Middle frontal gyrus (tissue), 1 donor: ENCODE measurements around the gene ZNF154.

ENCODE experiments used
- DNase-seq: peaks from one replicate; pipeline ENCODE4 v3.0.0-alpha.2; 2015; ENCODE audit warnings: low spot score; ENCODE audit errors: extremely low spot score

ZNF154 gene

DNA sequence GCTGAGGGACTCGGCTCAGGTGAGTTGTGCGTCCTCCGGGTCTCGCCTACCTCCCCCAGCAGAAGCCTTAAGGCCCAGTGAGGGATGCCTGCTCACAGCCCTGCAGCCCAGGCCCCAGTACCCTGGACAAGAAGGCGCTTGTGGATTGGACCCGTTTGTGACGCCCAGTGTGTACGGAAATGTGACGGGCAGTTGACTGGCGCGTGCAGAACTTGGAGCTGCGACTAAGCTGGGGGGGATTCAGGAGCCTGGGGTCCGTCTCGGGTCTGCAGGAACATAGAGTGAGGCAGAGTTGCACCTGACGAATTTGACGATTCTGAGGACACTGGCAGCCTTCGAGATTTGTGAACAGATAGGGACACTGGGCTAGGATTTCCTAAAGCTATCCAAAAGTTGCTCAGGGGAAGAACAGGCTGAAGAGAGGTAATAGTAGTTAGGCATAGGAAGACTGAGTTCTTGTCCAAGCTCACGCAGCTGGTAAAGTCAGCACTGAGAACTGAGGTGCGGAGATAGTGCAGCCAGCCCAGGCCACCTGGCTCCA, 26.7 kb downstream of the ZNF154 start:
- no peak for DNase-seq

DNA sequence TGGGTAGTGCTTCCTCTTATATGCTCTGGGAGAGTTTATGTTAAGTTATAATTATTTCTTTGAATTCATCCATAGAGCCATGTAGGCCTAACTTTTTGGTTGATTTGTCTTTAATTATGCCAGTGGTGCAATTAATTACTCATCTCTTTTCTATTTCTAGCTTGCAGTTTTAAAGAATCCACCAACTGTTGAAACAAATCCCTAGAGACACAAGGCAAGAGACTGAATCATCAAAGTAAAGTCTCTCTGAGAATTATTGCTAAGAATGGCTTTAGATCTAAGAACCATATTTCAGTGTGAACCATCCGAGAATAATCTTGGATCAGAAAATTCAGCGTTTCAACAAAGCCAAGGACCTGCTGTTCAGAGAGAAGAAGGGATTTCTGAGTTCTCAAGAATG, 33.1 kb downstream of the ZNF154 start:
- no peak for DNase-seq

DNA sequence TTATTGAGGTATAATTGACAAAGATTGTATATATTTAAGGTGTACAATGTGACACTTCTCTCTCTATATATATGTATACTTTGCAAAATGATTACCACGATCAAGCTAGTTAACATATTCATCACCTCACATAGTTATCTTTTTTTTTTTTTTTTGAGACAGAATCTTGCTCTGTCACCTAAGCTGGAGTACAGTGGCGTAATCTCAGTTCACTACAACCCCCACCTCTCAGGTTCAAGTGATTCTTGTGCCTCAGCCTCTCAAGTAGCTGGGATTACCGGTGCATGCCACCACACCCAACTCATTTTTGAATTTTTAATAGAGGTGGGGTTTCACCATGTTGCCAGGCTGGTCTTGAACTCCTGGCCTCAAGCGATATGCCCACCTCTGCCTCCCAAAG, 36.5 kb downstream of the ZNF154 start:
- DNase-seq = no peak

DNA sequence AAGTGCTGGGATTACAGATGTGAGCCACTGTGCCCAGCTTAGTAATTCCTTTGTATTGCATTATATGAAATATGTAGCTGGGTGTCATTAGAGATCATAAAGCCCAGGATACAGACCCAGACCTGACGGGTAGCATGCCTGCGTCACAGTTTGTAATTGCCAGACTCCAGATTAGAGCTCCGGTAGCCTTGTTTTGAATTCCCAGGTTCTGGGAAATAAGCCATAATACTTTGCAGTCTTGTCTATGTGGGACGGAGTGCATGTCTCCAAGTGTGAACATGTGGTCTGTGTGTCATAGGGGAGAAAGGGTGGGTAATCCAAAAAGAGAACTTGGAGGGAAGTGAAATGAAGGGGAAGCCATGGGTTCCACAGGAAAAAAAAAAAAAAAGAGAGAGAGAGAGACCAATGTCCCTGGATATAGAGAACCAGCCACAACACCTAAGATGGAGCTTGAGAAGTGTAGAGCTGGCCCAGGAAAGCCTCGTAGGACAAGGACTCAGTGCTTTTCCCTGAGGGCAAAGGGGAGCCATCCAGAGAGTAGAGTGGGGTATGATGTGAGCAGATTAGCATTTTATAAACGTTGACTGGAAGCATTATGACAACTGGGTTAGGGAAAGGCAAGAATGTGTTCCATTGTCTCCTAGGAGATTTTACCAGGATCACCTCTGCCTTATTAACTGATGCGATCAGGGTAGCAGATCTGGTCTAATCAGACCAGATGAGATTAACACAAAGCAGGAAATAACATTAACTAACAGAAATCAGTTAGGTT, 37.7 kb downstream of the ZNF154 start:
- DNase-seq = no peak

DNA sequence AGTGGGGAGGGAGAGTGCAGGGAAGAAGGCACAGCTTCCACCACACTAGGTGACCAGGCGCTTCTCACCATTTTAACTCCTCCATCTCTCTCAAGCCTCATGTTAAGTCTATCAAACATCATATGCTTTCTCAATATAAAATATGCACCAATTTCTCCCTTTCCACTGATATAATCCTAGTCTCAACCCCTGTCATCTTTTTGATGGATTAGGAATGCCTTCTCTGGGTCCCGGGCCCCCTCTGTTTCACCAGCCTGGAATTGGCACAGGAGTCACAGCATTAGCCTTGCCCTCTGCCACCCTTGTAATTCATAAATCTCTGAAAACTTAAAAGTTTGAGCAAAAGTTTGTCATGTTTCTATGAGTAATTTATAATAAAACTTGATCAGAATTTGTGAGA, 40.4 kb downstream of the ZNF154 start, which contains the start of gene ZSCAN4:
ZSCAN4 (plus strand) TSS at position 301 of the 400 bp plus-strand sequence. CDS start 7,211 bp downstream, outside the sequence.
- no peak for DNase-seq

DNA sequence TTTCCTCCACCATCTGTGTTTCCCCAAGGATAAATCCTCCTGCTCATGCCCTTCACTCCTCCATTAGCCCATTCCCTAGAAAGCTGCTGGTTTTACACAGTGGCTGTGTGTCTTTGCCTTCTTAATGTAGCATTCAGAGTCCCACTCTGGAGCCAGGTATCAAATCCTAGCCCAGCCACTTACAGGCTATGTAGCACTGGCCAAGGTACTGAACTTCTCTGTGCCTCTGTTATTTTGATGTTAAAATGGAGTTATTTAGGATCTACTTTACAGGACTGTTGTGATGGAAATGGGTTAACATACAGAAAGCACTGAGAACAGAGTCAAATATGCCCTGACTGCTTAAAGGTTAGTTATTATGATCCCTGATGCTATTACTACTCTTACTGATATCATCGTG, 41.8 kb downstream of the ZNF154 start:
- DNase-seq = no peak

DNA sequence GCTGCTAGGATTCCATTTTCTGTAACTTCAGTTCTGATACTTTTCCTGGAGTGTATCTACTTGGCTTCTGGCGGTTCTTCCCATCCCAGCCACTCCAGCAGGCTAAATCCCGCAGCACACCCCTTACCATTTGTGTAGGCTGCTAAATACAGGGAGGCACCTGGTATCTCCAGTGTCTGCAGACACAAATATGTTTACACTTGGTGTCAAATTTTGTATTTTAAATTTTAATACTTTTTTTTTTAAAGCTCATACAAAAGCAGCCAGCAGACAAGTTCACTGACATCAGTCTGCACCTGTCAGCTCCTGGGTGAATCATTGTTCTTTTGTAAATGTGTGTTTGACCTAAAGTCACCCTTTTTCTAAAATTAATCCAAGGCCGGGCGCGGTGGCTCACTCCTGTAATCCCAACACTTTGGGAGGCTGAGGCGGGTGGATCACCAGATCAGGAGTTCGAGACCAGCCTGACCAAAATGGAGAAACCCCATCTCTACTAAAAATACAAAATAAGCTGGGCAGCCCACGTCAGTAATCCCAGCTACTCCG, 43.7 kb downstream of the ZNF154 start:
- DNase-seq = no peak

DNA sequence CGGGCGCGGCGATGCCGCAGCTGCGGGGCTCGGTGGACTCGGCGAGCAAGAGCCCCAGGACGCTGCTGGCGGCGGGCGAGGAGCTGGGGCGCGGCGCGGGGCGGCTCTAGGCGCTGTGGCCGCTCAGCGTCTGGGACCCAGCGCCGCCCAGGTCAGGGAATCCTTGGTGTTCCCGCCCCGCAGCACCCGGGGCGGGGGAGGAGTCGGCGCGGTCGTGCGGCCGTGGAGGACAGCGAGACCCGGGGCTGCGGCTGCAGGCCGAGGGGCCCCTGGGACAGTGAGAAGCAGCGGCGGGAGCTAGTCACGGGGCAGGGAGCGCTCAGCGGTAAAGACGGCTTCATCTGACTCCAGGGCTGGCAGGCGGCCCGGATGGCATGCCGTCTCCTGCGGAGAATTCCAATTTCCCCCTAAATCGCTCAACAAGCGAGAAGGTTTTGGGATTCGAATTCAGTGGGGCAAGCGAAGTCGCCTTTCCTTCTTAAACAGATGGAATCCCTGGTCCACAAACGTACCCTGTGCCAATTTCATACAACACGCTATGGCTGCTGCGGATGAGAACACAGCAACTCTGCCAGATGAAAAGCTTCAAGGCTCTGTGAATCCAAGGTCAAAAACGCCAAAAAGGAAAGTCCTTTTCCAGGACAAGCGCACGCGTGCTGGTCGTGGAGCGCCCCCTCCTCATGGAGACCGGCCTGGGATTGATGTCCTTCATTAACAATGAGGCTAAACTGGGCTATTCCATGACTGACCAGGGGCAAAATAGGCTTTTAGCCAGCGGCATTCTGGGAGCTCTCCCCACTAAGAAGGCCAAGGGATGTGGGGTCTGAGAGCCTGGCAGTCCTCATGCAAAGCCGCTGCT, 44.5 kb downstream of the ZNF154 start:
- DNase-seq = peak; percentile 29

DNA sequence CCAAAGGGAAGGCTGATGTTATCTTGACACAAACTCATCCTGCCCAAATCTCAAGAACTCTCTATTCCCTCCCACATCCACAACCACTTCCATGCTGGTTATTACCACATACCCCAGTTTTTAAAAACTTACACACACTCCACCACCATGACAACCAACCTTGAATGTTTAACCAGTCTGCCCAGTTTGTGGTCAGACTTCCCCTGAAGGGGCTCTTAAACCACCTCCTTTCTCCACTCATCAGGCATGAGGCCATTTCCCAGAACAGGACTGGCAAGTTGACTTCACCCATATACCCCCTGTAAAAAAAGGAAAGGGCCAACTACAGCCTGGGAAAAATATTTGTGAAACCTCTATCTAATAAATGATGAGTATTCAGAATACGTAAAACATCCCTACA, 52.7 kb downstream of the ZNF154 start:
- no peak for DNase-seq

DNA sequence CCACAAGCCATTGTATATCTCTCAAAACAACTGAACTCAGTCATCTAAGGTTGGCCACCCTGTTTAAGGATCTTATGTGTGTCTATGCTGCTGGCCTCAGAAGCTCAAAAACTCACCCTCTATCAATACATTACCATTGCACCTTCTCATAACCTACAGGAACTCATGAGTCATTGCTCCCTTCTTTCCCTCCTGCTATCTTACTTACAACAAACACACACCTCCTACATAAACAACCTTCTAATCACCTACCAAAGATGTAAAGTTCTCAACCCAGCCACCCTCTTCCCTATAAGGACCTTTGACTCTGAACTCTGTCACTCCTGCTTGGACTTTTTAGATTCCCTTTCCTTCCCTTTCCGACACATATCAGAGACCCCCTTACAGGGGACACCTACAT, 53.6 kb downstream of the ZNF154 start:
- no peak for DNase-seq

DNA sequence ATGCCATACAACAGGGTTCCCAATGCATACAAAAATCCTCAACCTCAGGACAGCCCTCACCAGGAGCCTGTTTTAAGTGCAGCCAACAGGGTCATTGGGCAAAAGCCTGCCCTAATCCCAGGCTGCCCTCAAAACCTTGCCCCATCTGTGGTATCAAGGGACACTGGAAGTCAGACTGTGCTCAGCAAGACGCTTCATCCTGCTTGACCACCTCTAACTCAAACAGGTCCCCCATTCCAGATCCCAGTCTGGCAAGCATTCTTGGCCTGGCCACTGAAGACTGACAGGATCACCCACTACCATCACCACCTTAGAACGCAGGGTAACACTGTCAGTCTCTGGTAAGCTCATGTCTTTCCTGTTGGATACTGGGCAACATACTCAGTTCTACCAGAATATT, 55.3 kb downstream of the ZNF154 start:
- no peak for DNase-seq

DNA sequence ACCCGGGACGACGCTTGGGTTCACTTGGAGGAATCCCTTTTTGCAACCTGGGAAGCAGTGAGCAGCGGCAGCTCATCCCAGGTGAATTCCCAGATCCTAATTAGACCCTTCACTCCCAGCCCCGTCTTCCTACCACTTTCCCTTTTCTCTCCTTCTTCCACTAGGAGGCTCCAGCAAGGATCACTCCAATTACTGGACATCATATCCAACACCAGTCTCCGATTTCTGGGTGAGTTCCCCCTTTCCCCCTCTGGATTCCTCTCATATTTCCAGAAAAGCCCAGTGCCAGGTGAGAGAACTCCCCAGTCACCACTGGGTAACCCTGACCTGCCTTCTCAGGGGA, 57.4 kb downstream of the ZNF154 start:
- DNase-seq = no peak

DNA sequence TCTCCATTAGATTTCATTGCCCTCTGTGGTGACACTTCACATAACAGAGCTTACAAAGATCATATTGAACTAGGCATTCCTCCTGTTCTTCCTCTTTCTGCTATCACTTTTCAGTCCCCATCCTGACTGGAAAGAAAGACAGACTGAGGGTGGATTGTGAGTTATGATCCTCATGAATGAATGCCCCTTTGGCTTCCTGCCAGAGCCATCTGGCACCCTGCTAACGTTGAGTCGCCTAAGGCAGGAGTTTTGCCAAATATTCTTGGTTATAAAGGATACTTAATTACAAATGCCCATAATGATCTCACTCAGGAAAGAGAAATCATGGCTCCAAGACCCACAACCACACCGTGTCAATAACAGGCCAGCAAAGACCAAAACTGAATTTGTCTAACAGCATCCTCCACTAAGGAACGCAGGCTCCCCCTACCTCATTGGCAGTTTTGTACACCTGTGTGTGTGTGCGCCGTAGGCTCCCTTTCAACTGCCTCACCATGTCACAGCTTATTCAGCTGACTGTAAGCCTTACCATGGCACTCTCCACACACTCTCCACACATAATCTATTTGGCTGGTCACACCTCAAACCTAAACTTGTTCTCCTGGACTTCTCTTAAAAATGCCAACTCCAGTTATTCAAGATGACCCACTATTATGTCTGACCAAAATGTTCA, 60.5 kb downstream of the ZNF154 start:
- no peak for DNase-seq
